Astrocyte (in vitro differentiated cells and primary cell): ENCODE measurements around the gene DES. TPM values are rescaled to one million over a fixed set of nuclear protein-coding genes. Genes with fewer than 3 reads are reported as not detected.

ENCODE experiments used
- DNase-seq: peaks from one replicate; pipeline ENCODE4 v3.0.0-alpha.2; 2010; ENCODE audit warnings: low read depth
- FAIRE-seq: peaks from 2 replicates; lab custom pipeline; 2011; peaks lifted over from hg19 to GRCh38; lab: Jason Lieb, UNC
- H2AFZ ChIP-seq: 2 replicates; pipeline ENCODE4 v1.6.0; 2012; ENCODE audit warnings: low read depth, low read length, inconsistent platforms
- H3K27ac ChIP-seq: 2 replicates; pipeline ENCODE4 v1.5.1; 2011; ENCODE audit warnings: low read depth, low read length, inconsistent platforms
- H3K27me3 ChIP-seq: 2 replicates; pipeline ENCODE4 v1.6.0; 2011; ENCODE audit warnings: low read length, inconsistent platforms; ENCODE audit not compliant: insufficient read depth
- H3K36me3 ChIP-seq: 2 replicates; pipeline ENCODE4 v1.5.1; 2011; ENCODE audit warnings: low read length, inconsistent platforms; ENCODE audit not compliant: insufficient read depth
- H3K4me1 ChIP-seq: 2 replicates; pipeline ENCODE4 v1.5.1; 2011; ENCODE audit warnings: low read length, inconsistent platforms; ENCODE audit not compliant: insufficient read depth
- H3K4me2 ChIP-seq: 2 replicates; pipeline ENCODE4 v1.6.0; 2012; ENCODE audit warnings: low read length, inconsistent platforms
- H3K4me3 ChIP-seq: 2 replicates; pipeline ENCODE4 v1.5.1; 2011; ENCODE audit warnings: low read depth, mild to moderate bottlenecking, low read length, inconsistent platforms; ENCODE audit not compliant: insufficient read depth
- H3K79me2 ChIP-seq: 2 replicates; pipeline ENCODE4 v1.6.0; 2012; ENCODE audit warnings: mild to moderate bottlenecking, low read length, inconsistent platforms; ENCODE audit not compliant: insufficient read depth
- H3K9ac ChIP-seq: 2 replicates; pipeline ENCODE4 v1.6.0; 2012; ENCODE audit warnings: mild to moderate bottlenecking, low read length, inconsistent platforms
- H3K9me3 ChIP-seq: 2 replicates; pipeline ENCODE4 v1.5.1; 2012; ENCODE audit warnings: low read depth, mild to moderate bottlenecking, low read length, inconsistent platforms; ENCODE audit not compliant: insufficient read depth
- H4K20me1 ChIP-seq: 2 replicates; pipeline ENCODE4 v1.6.0; 2012; ENCODE audit warnings: low read length, inconsistent platforms; ENCODE audit not compliant: insufficient read depth
- H3K27ac Mint-ChIP-seq: one replicate; pipeline ENCODE4 v1.8.0; 2021; ENCODE audit warnings: mild to moderate bottlenecking, mixed read lengths; ENCODE audit not compliant: unreplicated experiment
- H3K27me3 Mint-ChIP-seq: one replicate; pipeline ENCODE4 v1.8.0; 2021; ENCODE audit warnings: low read depth, mixed read lengths; ENCODE audit not compliant: unreplicated experiment
- H3K36me3 Mint-ChIP-seq: one replicate; pipeline ENCODE4 v1.8.0; 2021; ENCODE audit warnings: low read depth, mixed read lengths; ENCODE audit not compliant: unreplicated experiment
- H3K4me1 Mint-ChIP-seq: one replicate; pipeline ENCODE4 v1.8.0; 2021; ENCODE audit warnings: low read depth, mixed read lengths; ENCODE audit not compliant: unreplicated experiment
- H3K4me3 Mint-ChIP-seq: one replicate; pipeline ENCODE4 v1.8.0; 2021; ENCODE audit warnings: mild to moderate bottlenecking, moderate library complexity, mixed read lengths; ENCODE audit not compliant: unreplicated experiment
- H3K9me3 Mint-ChIP-seq: one replicate; pipeline ENCODE4 v1.8.0; 2021; ENCODE audit warnings: mild to moderate bottlenecking, mixed read lengths; ENCODE audit not compliant: unreplicated experiment
- EZH2 ChIP-seq: IDR thresholded peaks from 2 replicates; pipeline ENCODE4 v1.6.1; 2012; ENCODE audit warnings: mild to moderate bottlenecking, low read length, inconsistent platforms; ENCODE audit not compliant: insufficient read depth
- total RNA-seq: library from RNA; stranded (reverse); gene quantifications from 2 replicates; pipeline ENCODE4 v1.2.1, GENCODE V29; 2021
- TF ChIP-seq, protein P1 (sequence below): IDR thresholded peaks from 2 replicates; pipeline ENCODE4 v1.5.1; 2011; ENCODE audit warnings: low read depth, mild to moderate bottlenecking, inconsistent platforms, low read length, moderate library complexity; ENCODE audit not compliant: insufficient read depth

DES gene
- total RNA-seq, 1 donor from 2014 or later: 5.4 TPM

DNA sequence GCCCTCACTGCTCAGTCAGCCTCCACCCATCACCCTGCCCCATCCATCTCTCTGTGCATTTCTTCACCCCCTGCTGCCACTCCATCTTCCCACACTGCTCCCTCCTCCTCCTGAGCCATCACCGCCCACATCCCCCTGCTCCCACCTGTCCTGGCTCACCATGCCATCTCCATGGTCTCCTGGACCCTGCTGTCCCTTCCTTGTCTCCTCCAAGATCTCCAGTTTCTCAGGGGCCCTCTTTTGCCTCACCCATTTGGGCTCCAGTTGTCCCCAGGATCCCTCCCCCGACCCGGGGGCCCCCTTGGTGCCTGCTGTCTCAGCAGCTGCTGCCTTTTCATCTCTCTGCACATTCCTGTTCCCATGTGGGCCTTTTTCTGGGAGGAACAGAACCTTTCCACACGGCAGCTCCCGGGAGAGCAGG, 27.1 kb downstream of the DES start:
- Mint-ChIP-seq H3K27me3 (no peaks in the 10 kb centered on the region), H3K4me3 (peak overlapping the region; percentile 60), H3K27ac (peak overlapping the region; percentile 58), H3K36me3 (peaks cover 13% of the 10 kb centered on the region), H3K4me1 (peaks cover 48% of the 10 kb centered on the region), H3K9me3 (no peaks in the 10 kb centered on the region)
- no peak for FAIRE-seq
- Histone ChIP-seq H3K9ac (peak overlapping the region; percentile 50), H4K20me1 (no peaks in the 10 kb centered on the region), H3K27me3 (no peaks in the 10 kb centered on the region), H3K27ac (no peak overlapping the region), H3K4me3 (peak overlapping the region; percentile 10), H3K4me2 (peak overlapping the region; percentile 73), H3K36me3 (peaks cover 3% of the 10 kb centered on the region), H3K4me1 (peaks cover 43% of the 10 kb centered on the region), H3K79me2 (peaks cover 49% of the 10 kb centered on the region), H3K9me3 (no peaks in the 10 kb centered on the region), H2AFZ (no peak overlapping the region)
- TF ChIP-seq, protein P1, sequence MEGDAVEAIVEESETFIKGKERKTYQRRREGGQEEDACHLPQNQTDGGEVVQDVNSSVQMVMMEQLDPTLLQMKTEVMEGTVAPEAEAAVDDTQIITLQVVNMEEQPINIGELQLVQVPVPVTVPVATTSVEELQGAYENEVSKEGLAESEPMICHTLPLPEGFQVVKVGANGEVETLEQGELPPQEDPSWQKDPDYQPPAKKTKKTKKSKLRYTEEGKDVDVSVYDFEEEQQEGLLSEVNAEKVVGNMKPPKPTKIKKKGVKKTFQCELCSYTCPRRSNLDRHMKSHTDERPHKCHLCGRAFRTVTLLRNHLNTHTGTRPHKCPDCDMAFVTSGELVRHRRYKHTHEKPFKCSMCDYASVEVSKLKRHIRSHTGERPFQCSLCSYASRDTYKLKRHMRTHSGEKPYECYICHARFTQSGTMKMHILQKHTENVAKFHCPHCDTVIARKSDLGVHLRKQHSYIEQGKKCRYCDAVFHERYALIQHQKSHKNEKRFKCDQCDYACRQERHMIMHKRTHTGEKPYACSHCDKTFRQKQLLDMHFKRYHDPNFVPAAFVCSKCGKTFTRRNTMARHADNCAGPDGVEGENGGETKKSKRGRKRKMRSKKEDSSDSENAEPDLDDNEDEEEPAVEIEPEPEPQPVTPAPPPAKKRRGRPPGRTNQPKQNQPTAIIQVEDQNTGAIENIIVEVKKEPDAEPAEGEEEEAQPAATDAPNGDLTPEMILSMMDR: no peak
- TF ChIP-seq EZH2: no peak
- no peak for DNase-seq

DNA sequence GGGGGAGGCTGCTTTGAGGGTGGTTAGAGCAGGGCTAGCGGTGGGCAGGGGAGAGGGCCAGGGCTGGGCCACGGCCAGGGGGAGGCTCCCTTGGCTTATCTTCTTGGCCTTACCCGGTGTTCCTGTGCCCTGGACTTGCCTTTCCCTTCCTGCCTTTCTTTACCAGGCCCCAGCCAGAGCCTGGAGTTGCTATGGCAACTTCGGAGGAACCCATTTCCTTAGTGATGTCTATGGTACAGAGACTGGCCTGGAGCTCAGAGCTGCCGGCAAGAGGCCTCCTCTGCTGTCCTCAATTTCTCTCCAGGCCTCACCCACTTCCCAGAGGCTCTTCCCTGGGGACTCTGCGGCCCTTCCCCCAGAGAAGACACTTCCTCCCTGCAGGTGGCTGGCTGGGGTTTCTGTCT, 27.9 kb downstream of the DES start:
- no peak overlapping the region for H3K4me3 Mint-ChIP-seq
- H3K36me3 Mint-ChIP-seq: peaks cover 20% of the 10 kb centered on the region
- Histone ChIP-seq H3K9ac (peak overlapping the region; percentile 48), H3K4me1 (peaks cover 45% of the 10 kb centered on the region), H3K9me3 (no peaks in the 10 kb centered on the region), H3K4me3 (no peak overlapping the region), H3K79me2 (peaks cover 54% of the 10 kb centered on the region), H4K20me1 (no peaks in the 10 kb centered on the region), H3K27me3 (no peaks in the 10 kb centered on the region), H2AFZ (no peak overlapping the region), H3K27ac (peak overlapping the region; percentile 5), H3K36me3 (peaks cover 6% of the 10 kb centered on the region), H3K4me2 (peak overlapping the region; percentile 73)
- peak overlapping the region; percentile 53 for H3K27ac Mint-ChIP-seq
- TF ChIP-seq, protein P1: no peak
- no peak for TF ChIP-seq EZH2
- FAIRE-seq (no peak), DNase-seq (peak; percentile 63)
- H3K4me1 Mint-ChIP-seq: peaks cover 43% of the 10 kb centered on the region
- H3K27me3 Mint-ChIP-seq: no peaks in the 10 kb centered on the region
- no peaks in the 10 kb centered on the region for H3K9me3 Mint-ChIP-seq

DNA sequence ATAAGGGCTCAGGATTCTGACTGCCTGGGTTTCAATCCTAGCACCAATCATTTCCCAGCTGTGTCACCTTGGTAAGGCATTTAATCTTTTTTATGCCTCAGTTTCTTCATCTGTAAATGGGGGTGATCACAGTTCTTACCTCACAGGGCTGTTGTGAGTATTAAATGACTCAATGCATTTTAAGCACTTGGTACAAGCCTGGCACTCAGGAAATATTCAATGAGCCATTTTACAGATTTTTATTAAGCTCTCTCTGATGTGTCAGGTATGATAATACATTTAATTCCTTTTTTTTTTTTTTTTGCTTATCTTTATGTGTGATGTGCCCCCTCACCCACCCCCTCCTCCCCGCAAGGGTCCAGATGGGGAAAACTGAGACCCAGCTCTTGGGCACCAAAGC, 28.5 kb downstream of the DES start:
- no peak overlapping the region for H3K4me3 Mint-ChIP-seq
- Histone ChIP-seq H3K4me3 (no peak overlapping the region), H3K27me3 (no peaks in the 10 kb centered on the region), H3K79me2 (peaks cover 54% of the 10 kb centered on the region), H3K9me3 (no peaks in the 10 kb centered on the region), H3K27ac (no peak overlapping the region), H3K4me1 (peaks cover 42% of the 10 kb centered on the region), H2AFZ (no peak overlapping the region), H4K20me1 (no peaks in the 10 kb centered on the region), H3K36me3 (peaks cover 6% of the 10 kb centered on the region), H3K9ac (peak overlapping the region; percentile 48), H3K4me2 (peak overlapping the region; percentile 73)
- DNase-seq (no peak), FAIRE-seq (peak; percentile 52)
- peaks cover 21% of the 10 kb centered on the region for H3K36me3 Mint-ChIP-seq
- H3K4me1 Mint-ChIP-seq: peaks cover 40% of the 10 kb centered on the region
- H3K9me3 Mint-ChIP-seq: no peaks in the 10 kb centered on the region
- no peaks in the 10 kb centered on the region for H3K27me3 Mint-ChIP-seq
- H3K27ac Mint-ChIP-seq: no peak overlapping the region
- no peak for TF ChIP-seq EZH2
- TF ChIP-seq, protein P1: no peak
